ENCODE measurements around the gene DSC2. TPM values are rescaled to one million over a fixed set of nuclear protein-coding genes. Genes with fewer than 3 reads are reported as not detected.

Gene DSC2
- total and polyA plus RNA-seq, 2 donors (not counting 1 experiment from before 2014, with no cell fraction given) = 0.01 TPM; not detected in 1

GRCh38 chr18:31050635-31051034 lies 51.6 kb downstream of the DSC2 start:
- intact Hi-C loops (cut with micrococcal nuclease) = no loop called here
- H3K4me1 ChIP-seq (ENCODE audit: control insufficient read depth in 2 of 2, insufficient read depth in 2 of 2, low read length in 2 of 2) = no peaks in the 10 kb centered on the region
- Mint-ChIP-seq H3K27me3 (no peaks in the 10 kb centered on the region), H3K27ac (no peak overlapping the region), H3K9me3 (ENCODE audit: insufficient read depth) (peaks cover 6% of the 10 kb centered on the region), H3K4me3 (no peak overlapping the region), H3K4me1 (no peaks in the 10 kb centered on the region)
- no peak overlapping the region for H3K4me2 ChIP-seq (replicated peaks; ENCODE audit: low read depth, low read length, poor library complexity, severe bottlenecking)
- H3K9me3 ChIP-seq (ENCODE audit: control extremely low read depth in 1 of 3, control insufficient read depth in 2 of 3, insufficient read depth in 1 of 3, low read length in 2 of 3) = no peaks in the 10 kb centered on the region
- no peak overlapping the region for H3K4me3 ChIP-seq (ENCODE audit: control extremely low read depth in 1 of 5, extremely low read depth in 1 of 5, insufficient read depth in 1 of 5, low read depth in 2 of 5, low read length in 4 of 5)
- H3K36me3 ChIP-seq (replicated peaks in 1 of 2; ENCODE audit: control extremely low read depth in 1 of 2, control insufficient read depth in 1 of 2, extremely low read depth in 1 of 2, insufficient read depth in 2 of 2, low read length in 1 of 2) = no peaks in the 10 kb centered on the region
- H4K20me1 ChIP-seq (ENCODE audit: control insufficient read depth, insufficient read depth, low read length, poor library complexity, severe bottlenecking) = no peaks in the 10 kb centered on the region
- WGBS (ENCODE audit: insufficient coverage) = no CpG with 5 or more reads among the region's 3 CpGs
- ChIA-PET CTCF (no interaction called here), POLR2A (no interaction called here)
- H3K79me2 ChIP-seq (ENCODE audit: control insufficient read depth, insufficient read depth, low read length) = no peaks in the 10 kb centered on the region
- ATAC-seq (ENCODE audit: low read depth) = no peak
- no peak overlapping the region for H2AFZ ChIP-seq (ENCODE audit: insufficient read depth, low read depth, low read length, poor library complexity, severe bottlenecking)
- H3K9ac ChIP-seq (ENCODE audit: low read length) = no peak overlapping the region
- no peak overlapping the region for H3K27ac ChIP-seq (ENCODE audit: low read length in 2 of 2)
- no peak for DNase-seq
- no peak for TF ChIP-seq EZH2 (IDR thresholded peaks at IDR 0.05; ENCODE audit: borderline replicate concordance, insufficient read depth, low read depth, low read length, poor library complexity, severe bottlenecking)
- TF ChIP-seq CTCF (IDR thresholded peaks at IDR 0.05) = no peak
- no peaks in the 10 kb centered on the region for H3K27me3 ChIP-seq (replicated peaks in 1 of 4; ENCODE audit: control extremely low read depth in 1 of 4, control insufficient read depth in 3 of 4, insufficient read depth in 4 of 4, low read length in 3 of 4)

GRCh38 chr18:31049189-31049588 lies 53.0 kb downstream of the DSC2 start:
- no peak for TF ChIP-seq CTCF (IDR thresholded peaks at IDR 0.05)
- TF ChIP-seq EZH2 (IDR thresholded peaks at IDR 0.05; ENCODE audit: borderline replicate concordance, insufficient read depth, low read depth, low read length, poor library complexity, severe bottlenecking) = no peak
- Histone ChIP-seq H4K20me1 (ENCODE audit: control insufficient read depth, insufficient read depth, low read length, poor library complexity, severe bottlenecking) (no peaks in the 10 kb centered on the region), H3K36me3 (replicated peaks in 1 of 2; ENCODE audit: control extremely low read depth in 1 of 2, control insufficient read depth in 1 of 2, extremely low read depth in 1 of 2, insufficient read depth in 2 of 2, low read length in 1 of 2) (no peaks in the 10 kb centered on the region), H3K4me2 (replicated peaks; ENCODE audit: low read depth, low read length, poor library complexity, severe bottlenecking) (no peak overlapping the region), H2AFZ (ENCODE audit: insufficient read depth, low read depth, low read length, poor library complexity, severe bottlenecking) (no peak overlapping the region), H3K9me3 (ENCODE audit: control extremely low read depth in 1 of 3, control insufficient read depth in 2 of 3, insufficient read depth in 1 of 3, low read length in 2 of 3) (no peaks in the 10 kb centered on the region), H3K4me3 (ENCODE audit: control extremely low read depth in 1 of 5, extremely low read depth in 1 of 5, insufficient read depth in 1 of 5, low read depth in 2 of 5, low read length in 4 of 5) (no peak overlapping the region), H3K79me2 (ENCODE audit: control insufficient read depth, insufficient read depth, low read length) (no peaks in the 10 kb centered on the region), H3K4me1 (ENCODE audit: control insufficient read depth in 2 of 2, insufficient read depth in 2 of 2, low read length in 2 of 2) (no peaks in the 10 kb centered on the region), H3K27me3 (replicated peaks in 1 of 4; ENCODE audit: control extremely low read depth in 1 of 4, control insufficient read depth in 3 of 4, insufficient read depth in 4 of 4, low read length in 3 of 4) (no peaks in the 10 kb centered on the region), H3K27ac (ENCODE audit: low read length in 2 of 2) (no peak overlapping the region), H3K9ac (ENCODE audit: low read length) (no peak overlapping the region)
- ChIA-PET POLR2A (no interaction called here), CTCF (no interaction called here)
- ATAC-seq (ENCODE audit: low read depth) = no peak
- DNase-seq = no peak
- Mint-ChIP-seq H3K27ac (no peak overlapping the region), H3K4me1 (no peaks in the 10 kb centered on the region), H3K27me3 (peaks cover 4% of the 10 kb centered on the region), H3K4me3 (no peak overlapping the region), H3K9me3 (ENCODE audit: insufficient read depth) (peaks cover 4% of the 10 kb centered on the region)
- intact Hi-C loops (cut with micrococcal nuclease) = no loop called here
- 62% methylated on average over 1 of the region's 4 CpGs for WGBS (ENCODE audit: insufficient coverage)
